IMR-90 (cell line): Measurements from ENCODE around the gene KRT16. TPM values are rescaled to one million over a fixed set of nuclear protein-coding genes. Genes with fewer than 3 reads are reported as not detected.

Experiments
- ATAC-seq: fragments of 200-7000 bp; cut with Tn5 transposase; 2 replicates; pipeline ENCODE4 v1.9.1; 2020; ENCODE audit warnings: low read depth, mild to moderate bottlenecking, moderate library complexity
- BruUV-seq: library from RNA; stranded (reverse); fragments of 400-500 nt; replicated peaks from 2 replicates; lab custom pipeline; 2021; lab: Mats Ljungman, UMichigan
- CTCF ChIA-PET: fragments of 300-600 bp; formaldehyde crosslinking; extraction: SDS; loops from one replicate; lab custom pipeline; 2021; ENCODE audit warnings: antibody characterized with exemption; lab: Yijun Ruan, JAX
- POLR2A ChIA-PET: fragments of 300-600 bp; sonication (Branson Sonifier 250); formaldehyde crosslinking; loops from one replicate; lab custom pipeline; 2022; ENCODE audit warnings: antibody characterized with exemption; ENCODE audit not compliant: unreplicated experiment; lab: Charles Lee
- DNase-seq: peaks from one replicate; pipeline ENCODE4 v3.0.0; 2013
- H2AFZ ChIP-seq: replicated peaks from 2 replicates; pipeline ENCODE3; 2013; ENCODE audit warnings: low read length, mild to moderate bottlenecking; ENCODE audit not compliant: poor library complexity
- H2AK5ac ChIP-seq: 2 replicates; pipeline ENCODE4 v1.6.1; 2013; ENCODE audit warnings: low read depth, low read length, inconsistent platforms
- H2AK9ac ChIP-seq: replicated peaks from 2 replicates; pipeline ENCODE3; 2013; ENCODE audit warnings: mild to moderate bottlenecking, low read depth, low read length, moderate library complexity; ENCODE audit not compliant: poor library complexity
- H2BK120ac ChIP-seq: 2 replicates; pipeline ENCODE4 v1.6.1; 2013; ENCODE audit warnings: low read depth, low read length, inconsistent platforms
- H2BK15ac ChIP-seq: 3 replicates; pipeline ENCODE4 v1.6.1; 2013; ENCODE audit warnings: low read depth, low read length, inconsistent platforms
- H2BK20ac ChIP-seq: 2 replicates; pipeline ENCODE4 v1.6.1; 2013; ENCODE audit warnings: low read depth, mild to moderate bottlenecking, inconsistent platforms, low read length, moderate library complexity
- H2BK5ac ChIP-seq: 2 replicates; pipeline ENCODE4 v1.6.1; 2013; ENCODE audit warnings: mild to moderate bottlenecking, low read depth, low read length, inconsistent platforms; ENCODE audit not compliant: poor library complexity, severe bottlenecking
- H3K14ac ChIP-seq: replicated peaks from 2 replicates; pipeline ENCODE4 v1.6.1; 2013; ENCODE audit warnings: low read depth, low read length, inconsistent platforms
- H3K18ac ChIP-seq: 2 replicates; pipeline ENCODE4 v1.6.1; 2013; ENCODE audit warnings: low read depth, low read length, control low read depth
- H3K23ac ChIP-seq: 2 replicates; pipeline ENCODE4 v1.6.1; 2013; ENCODE audit warnings: low read depth, low read length, inconsistent platforms
- H3K27ac ChIP-seq: 2 replicates; pipeline ENCODE4 v1.5.1; 2013; ENCODE audit warnings: mild to moderate bottlenecking, control low read depth, low read length; ENCODE audit not compliant: insufficient read depth
- H3K27me3 ChIP-seq: 2 replicates; pipeline ENCODE4 v1.6.1; 2013; ENCODE audit warnings: low read length; ENCODE audit not compliant: control insufficient read depth, insufficient read depth
- H3K36me3 ChIP-seq: 2 replicates; pipeline ENCODE4 v1.6.1; 2013; ENCODE audit warnings: low read length, mixed read lengths; ENCODE audit not compliant: control insufficient read depth, insufficient read depth
- H3K4ac ChIP-seq: 2 replicates; pipeline ENCODE4 v1.6.1; 2013; ENCODE audit warnings: low read depth, low read length, inconsistent platforms
- H3K4me1 ChIP-seq: 2 replicates; pipeline ENCODE4 v1.6.1; 2013; ENCODE audit warnings: low read length, mixed read lengths; ENCODE audit not compliant: control insufficient read depth, insufficient read depth
- H3K4me2 ChIP-seq: 2 replicates; pipeline ENCODE4 v1.6.1; 2013; ENCODE audit warnings: low read depth, mild to moderate bottlenecking, control low read depth, low read length, moderate library complexity
- H3K4me3 ChIP-seq: 2 replicates; pipeline ENCODE4 v1.5.1; 2013; ENCODE audit warnings: low read depth, mild to moderate bottlenecking, control low read depth, low read length, moderate library complexity; ENCODE audit not compliant: insufficient read depth
- H3K56ac ChIP-seq: 2 replicates; pipeline ENCODE4 v1.6.1; 2013; ENCODE audit warnings: low read length, inconsistent platforms; ENCODE audit not compliant: insufficient read depth; ENCODE audit errors: extremely low read depth
- H3K79me1 ChIP-seq, 2 experiments: 2 replicates each; pipeline ENCODE4 v1.6.1; 2013; ENCODE audit warnings: low read length in 2 of 2, inconsistent platforms in 1 of 2, low read depth in 1 of 2
- H3K9ac ChIP-seq: 2 replicates; pipeline ENCODE4 v1.6.1; 2013; ENCODE audit warnings: low read depth, low read length, control low read depth
- H3K9me1 ChIP-seq: 2 replicates; pipeline ENCODE4 v1.6.1; 2013; ENCODE audit warnings: low read length, inconsistent platforms; ENCODE audit not compliant: insufficient read depth
- H3K9me3 ChIP-seq: 2 replicates; pipeline ENCODE4 v1.6.1; 2013; ENCODE audit warnings: low read length; ENCODE audit not compliant: control insufficient read depth, insufficient read depth
- H4K20me1 ChIP-seq: 2 replicates; pipeline ENCODE4 v1.6.1; 2013; ENCODE audit warnings: low read length, inconsistent platforms; ENCODE audit not compliant: insufficient read depth
- H4K5ac ChIP-seq: 2 replicates; pipeline ENCODE4 v1.6.1; 2013; ENCODE audit warnings: mild to moderate bottlenecking, low read depth, low read length, control low read depth
- H4K8ac ChIP-seq, 2 experiments: 2 replicates each; pipeline ENCODE4 v1.6.1; 2013; ENCODE audit warnings: low read depth in 2 of 2, low read length in 2 of 2, control low read depth in 1 of 2, inconsistent platforms in 1 of 2
- H4K91ac ChIP-seq: 2 replicates; pipeline ENCODE4 v1.6.1; 2013; ENCODE audit warnings: low read depth, low read length, inconsistent platforms; ENCODE audit not compliant: insufficient read depth
- BHLHE40 ChIP-seq: fragments of 150-350 bp; IDR thresholded peaks from 2 replicates; pipeline ENCODE4 v1.6.1; 2016; ENCODE audit warnings: mild to moderate bottlenecking, low read depth, low read length
- CEBPB ChIP-seq: IDR thresholded peaks from 2 replicates; pipeline ENCODE4 v1.6.1; 2012; ENCODE audit warnings: low read depth, low read length, improper control_type of control experiment
- CHD1 ChIP-seq: IDR thresholded peaks from 2 replicates; pipeline ENCODE4 v1.6.1; 2012; ENCODE audit warnings: low read depth, low read length, improper control_type of control experiment
- ELK1 ChIP-seq: fragments of 150-350 bp; IDR thresholded peaks from 2 replicates; pipeline ENCODE4 v1.6.1; 2016; ENCODE audit warnings: low read depth, mild to moderate bottlenecking, low read length, moderate library complexity, borderline replicate concordance
- FOS ChIP-seq: fragments of 150-350 bp; IDR thresholded peaks from 2 replicates; pipeline ENCODE4 v1.6.1; 2016; ENCODE audit warnings: low read depth, low read length
- MAFK ChIP-seq: IDR thresholded peaks from 2 replicates; pipeline ENCODE4 v1.6.1; 2012; ENCODE audit warnings: low read depth, low read length, improper control_type of control experiment
- MAZ ChIP-seq: IDR thresholded peaks from 2 replicates; pipeline ENCODE4 v1.6.1; 2012; ENCODE audit warnings: low read depth, mild to moderate bottlenecking, low read length, improper control_type of control experiment, moderate library complexity, borderline replicate concordance
- MXI1 ChIP-seq: IDR thresholded peaks from 2 replicates; pipeline ENCODE4 v1.6.1; 2012; ENCODE audit warnings: low read depth, mild to moderate bottlenecking, low read length, moderate library complexity, borderline replicate concordance
- NFE2L2 ChIP-seq: fragments of 150-350 bp; IDR thresholded peaks from 2 replicates; pipeline ENCODE4 v1.6.1; 2016; ENCODE audit warnings: low read depth, mild to moderate bottlenecking, low read length
- POLR2A ChIP-seq: IDR thresholded peaks from 2 replicates; pipeline ENCODE4 v1.6.1; 2012; ENCODE audit warnings: mild to moderate bottlenecking, low read depth, low read length
- RAD21 ChIP-seq: IDR thresholded peaks from 2 replicates; pipeline ENCODE4 v1.6.1; 2012; ENCODE audit warnings: low read length, improper control_type of control experiment
- RCOR1 ChIP-seq: IDR thresholded peaks from 2 replicates; pipeline ENCODE4 v1.6.1; 2012; ENCODE audit warnings: mild to moderate bottlenecking, low read length, improper control_type of control experiment; ENCODE audit not compliant: insufficient replicate concordance
- RFX5 ChIP-seq: IDR thresholded peaks from 2 replicates; pipeline ENCODE4 v1.8.0; 2012; ENCODE audit warnings: low read depth, mild to moderate bottlenecking, low read length, moderate library complexity
- SMC3 ChIP-seq: fragments of 150-350 bp; IDR thresholded peaks from 2 replicates; pipeline ENCODE4 v1.6.1; 2016; ENCODE audit warnings: low read depth, mild to moderate bottlenecking, antibody characterized with exemption, low read length, moderate library complexity
- WGBS, 2 experiments: methylation state at CpG; one replicate each; pipeline versions ENCODE4 v1.1.5 to v1.1.7; 2013; ENCODE audit warnings: missing lambda C conversion rate in 2 of 2; ENCODE audit not compliant: insufficient read length in 1 of 2; ENCODE audit errors: extremely low coverage in 2 of 2; 5-methylcytosine and 5-hydroxymethylcytosine counted together
- dilution Hi-C: fragments of 300-500 bp; cut with HindIII; formaldehyde crosslinking; loops from one replicate; pipeline ENCODE4 v1.14.3; 2018; ENCODE audit warnings: low sequenced_read_pairs; ENCODE audit not compliant: unreplicated experiment
- in situ Hi-C: fragments of 300-500 bp; cut with MboI; formaldehyde crosslinking; loops from 3 replicates; pipeline ENCODE4 v1.14.3; 2019; ENCODE audit warnings: low sequenced_read_pairs, inconsistent platforms, mixed read lengths
- intact Hi-C: fragments of 100-400 bp; cut with micrococcal nuclease; formaldehyde crosslinking; loops from 2 replicates; pipeline ENCODE4 v1.10.0; 2022
- polyA plus RNA-seq, 3 experiments: library from polyadenylated mRNA; depleted of rRNA; stranded (reverse); fragments of >200 nt; gene quantifications; 2 replicates each; pipeline ENCODE4 v1.2.3, GENCODE V29; 2012; ENCODE audit warnings: low replicate concordance in 1 of 3
- total RNA-seq: library from RNA; depleted of rRNA; stranded (reverse); fragments of >200 nt; gene quantifications from 2 replicates; pipeline ENCODE4 v1.2.3, GENCODE V29; 2012
- TF ChIP-seq, protein P1 (sequence below): fragments of 150-350 bp; IDR thresholded peaks from 2 replicates; pipeline ENCODE4 v1.6.1; 2017; ENCODE audit warnings: mild to moderate bottlenecking, antibody characterized with exemption, low read length, low read depth
- TF ChIP-seq, protein P2 (sequence below): conservative IDR thresholded peaks from 2 replicates; pipeline ENCODE4 v1.5.1; 2012; ENCODE audit warnings: mild to moderate bottlenecking, low read depth, low read length, improper control_type of control experiment

Gene KRT16
- total and polyA plus RNA-seq, 2 of the 4 experiments (the other 2 are of a cell fraction) = not detected

DNA sequence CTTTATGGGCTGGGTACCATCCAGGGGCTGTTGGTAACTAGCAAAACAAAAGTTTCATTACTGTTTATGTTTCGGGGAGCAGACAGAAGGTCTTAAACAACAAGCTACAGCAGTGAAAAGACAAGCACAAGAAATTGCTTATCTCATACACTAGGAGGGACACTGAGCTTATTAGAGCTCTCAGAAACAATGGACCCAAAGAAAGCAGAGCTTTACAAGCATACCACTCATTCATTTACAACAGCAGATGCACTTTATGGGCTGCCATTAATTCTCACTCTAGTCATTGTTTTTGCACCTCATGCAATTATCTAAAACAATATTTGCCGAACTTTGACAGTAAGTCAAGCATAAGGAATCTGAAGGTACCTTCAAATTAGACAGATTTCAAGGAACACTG, 10.0 kb downstream of the KRT16 start:
- H3K4me2 ChIP-seq = no peak overlapping the region
- H2AFZ ChIP-seq = no peak overlapping the region
- H3K4me1 ChIP-seq = no peaks in the 10 kb centered on the region
- no peak overlapping the region for H3K4me3 ChIP-seq
- no peak for DNase-seq
- TF ChIP-seq MXI1 (no peak), FOS (no peak), ELK1 (no peak), SMC3 (no peak), BHLHE40 (no peak), RCOR1 (no peak), POLR2A (no peak), CEBPB (no peak), MAFK (no peak), CHD1 (no peak), RFX5 (no peak), RAD21 (no peak), MAZ (no peak), NFE2L2 (no peak)
- TF ChIP-seq, protein P1, sequence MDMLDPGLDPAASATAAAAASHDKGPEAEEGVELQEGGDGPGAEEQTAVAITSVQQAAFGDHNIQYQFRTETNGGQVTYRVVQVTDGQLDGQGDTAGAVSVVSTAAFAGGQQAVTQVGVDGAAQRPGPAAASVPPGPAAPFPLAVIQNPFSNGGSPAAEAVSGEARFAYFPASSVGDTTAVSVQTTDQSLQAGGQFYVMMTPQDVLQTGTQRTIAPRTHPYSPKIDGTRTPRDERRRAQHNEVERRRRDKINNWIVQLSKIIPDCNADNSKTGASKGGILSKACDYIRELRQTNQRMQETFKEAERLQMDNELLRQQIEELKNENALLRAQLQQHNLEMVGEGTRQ = no peak
- TF ChIP-seq, protein P2, sequence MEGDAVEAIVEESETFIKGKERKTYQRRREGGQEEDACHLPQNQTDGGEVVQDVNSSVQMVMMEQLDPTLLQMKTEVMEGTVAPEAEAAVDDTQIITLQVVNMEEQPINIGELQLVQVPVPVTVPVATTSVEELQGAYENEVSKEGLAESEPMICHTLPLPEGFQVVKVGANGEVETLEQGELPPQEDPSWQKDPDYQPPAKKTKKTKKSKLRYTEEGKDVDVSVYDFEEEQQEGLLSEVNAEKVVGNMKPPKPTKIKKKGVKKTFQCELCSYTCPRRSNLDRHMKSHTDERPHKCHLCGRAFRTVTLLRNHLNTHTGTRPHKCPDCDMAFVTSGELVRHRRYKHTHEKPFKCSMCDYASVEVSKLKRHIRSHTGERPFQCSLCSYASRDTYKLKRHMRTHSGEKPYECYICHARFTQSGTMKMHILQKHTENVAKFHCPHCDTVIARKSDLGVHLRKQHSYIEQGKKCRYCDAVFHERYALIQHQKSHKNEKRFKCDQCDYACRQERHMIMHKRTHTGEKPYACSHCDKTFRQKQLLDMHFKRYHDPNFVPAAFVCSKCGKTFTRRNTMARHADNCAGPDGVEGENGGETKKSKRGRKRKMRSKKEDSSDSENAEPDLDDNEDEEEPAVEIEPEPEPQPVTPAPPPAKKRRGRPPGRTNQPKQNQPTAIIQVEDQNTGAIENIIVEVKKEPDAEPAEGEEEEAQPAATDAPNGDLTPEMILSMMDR = no peak
- no peak overlapping the region for H4K8ac ChIP-seq
- no peak overlapping the region for H3K27ac ChIP-seq
- no peaks in the 10 kb centered on the region for H3K36me3 ChIP-seq
- no peak overlapping the region for H3K14ac ChIP-seq
- peaks cover 8% of the 10 kb centered on the region for H3K9me3 ChIP-seq
- H2AK5ac ChIP-seq = no peak overlapping the region
- H4K20me1 ChIP-seq = no peaks in the 10 kb centered on the region
- H2AK9ac ChIP-seq = no peak overlapping the region
- H3K23ac ChIP-seq = no peak overlapping the region
- no peak overlapping the region for H3K18ac ChIP-seq
- no peak overlapping the region for H2BK15ac ChIP-seq
- no peak overlapping the region for H2BK20ac ChIP-seq
- dilution Hi-C loops (no loop called here), in situ Hi-C loops (no loop called here), intact Hi-C loops (no loop called here)
- POLR2A ChIA-PET = no interaction called here
- no peaks in the 10 kb centered on the region for H3K79me1 ChIP-seq
- H3K56ac ChIP-seq = no peak overlapping the region
- WGBS, 2 experiments = no CpG with 5 or more reads among the region's 2 CpGs
- H3K27me3 ChIP-seq = peaks cover 34% of the 10 kb centered on the region
- H3K9ac ChIP-seq = no peak overlapping the region
- no TSS peak for BruUV-seq
- no peak overlapping the region for H4K5ac ChIP-seq
- no peak overlapping the region for H4K91ac ChIP-seq
- ATAC-seq = no peak
- no peak overlapping the region for H2BK120ac ChIP-seq
- H3K4ac ChIP-seq = no peak overlapping the region
- no peaks in the 10 kb centered on the region for H3K9me1 ChIP-seq
- CTCF ChIA-PET = interaction anchor here (0.7 kb wide), 1 partner anchor 33 kb away, joined by 3 read pairs; no protein-coding TSS in a partner anchor
- no peak overlapping the region for H2BK5ac ChIP-seq
